Limb (tissue), 2 donors: ENCODE measurements around the gene C18orf32.
"Not testable (repeated sequence)": the region's sequence is repeated elsewhere in the genome, so short reads cannot be mapped to it uniquely, and the experiment has no call there.

ENCODE experiments used
- DNase-seq, 2 donors: peaks; one replicate each; pipeline ENCODE4 v3.0.0-alpha.2; 2016; ENCODE audit errors: extremely low spot score in 2 of 2

C18orf32 gene

DNA sequence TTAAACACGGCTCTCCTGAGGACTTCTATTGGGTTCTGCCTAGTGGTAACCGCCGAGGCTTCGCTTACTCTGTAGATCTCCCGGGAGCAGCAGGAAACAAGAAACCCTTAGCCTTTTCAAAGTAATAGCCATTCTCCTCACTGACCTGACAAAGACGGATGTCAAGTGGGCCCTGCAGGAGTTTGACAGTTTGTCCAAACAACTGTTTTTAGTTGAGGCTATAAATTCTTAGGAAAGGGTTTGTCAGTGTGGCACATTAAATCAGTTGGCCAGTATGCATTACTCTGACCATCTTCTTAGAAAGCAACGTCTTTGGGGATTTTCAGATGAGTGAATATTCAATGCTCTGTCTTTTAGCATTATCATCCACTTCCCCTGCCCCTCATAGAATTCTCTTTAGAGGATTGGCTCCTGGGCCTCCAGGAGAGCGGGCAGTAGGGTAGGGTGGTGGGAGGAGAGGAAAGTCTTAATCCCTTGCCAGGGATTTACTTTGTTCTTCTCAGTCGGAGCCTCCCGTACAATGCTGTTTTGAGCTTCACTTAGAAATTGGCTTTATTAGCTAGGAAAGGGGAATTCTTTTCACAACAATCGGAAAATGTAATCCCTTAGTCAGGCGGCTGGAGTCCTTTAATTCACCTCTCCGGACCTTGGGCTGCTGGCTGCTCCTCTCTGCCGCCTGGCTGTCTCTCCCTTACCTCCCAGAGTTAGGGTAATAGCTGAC is 13.3 kb upstream of the C18orf32 start:
- no peak for DNase-seq

DNA sequence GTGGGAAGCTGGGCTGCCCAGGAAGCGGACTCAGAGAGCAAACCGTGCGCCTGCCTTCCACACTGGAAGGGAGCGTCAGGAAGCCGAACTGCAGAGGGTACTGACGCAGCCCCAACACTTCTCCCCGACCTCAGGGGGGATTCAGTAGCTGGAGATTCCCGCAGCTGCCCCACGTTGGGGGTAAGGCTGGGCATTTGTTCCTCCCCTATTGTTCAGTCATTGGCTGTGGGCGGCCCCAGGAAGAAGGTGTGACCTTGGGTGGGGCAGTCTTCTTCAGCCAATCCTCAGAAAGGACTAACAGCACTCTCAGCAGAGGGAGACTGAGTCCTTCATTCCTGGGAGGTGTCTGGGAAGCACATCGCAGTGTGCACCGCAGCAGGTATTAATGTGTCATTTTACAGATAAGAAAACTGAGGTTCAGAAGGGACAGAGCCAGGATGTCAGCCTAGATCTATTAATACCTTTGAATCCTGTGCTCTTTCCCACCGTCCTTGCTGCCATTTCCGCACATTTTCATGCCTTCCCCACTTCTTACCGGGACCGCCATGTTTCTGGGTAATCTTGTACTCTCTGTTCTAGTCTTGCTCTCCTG is 12.1 kb upstream of the C18orf32 start:
- no peak for DNase-seq

DNA sequence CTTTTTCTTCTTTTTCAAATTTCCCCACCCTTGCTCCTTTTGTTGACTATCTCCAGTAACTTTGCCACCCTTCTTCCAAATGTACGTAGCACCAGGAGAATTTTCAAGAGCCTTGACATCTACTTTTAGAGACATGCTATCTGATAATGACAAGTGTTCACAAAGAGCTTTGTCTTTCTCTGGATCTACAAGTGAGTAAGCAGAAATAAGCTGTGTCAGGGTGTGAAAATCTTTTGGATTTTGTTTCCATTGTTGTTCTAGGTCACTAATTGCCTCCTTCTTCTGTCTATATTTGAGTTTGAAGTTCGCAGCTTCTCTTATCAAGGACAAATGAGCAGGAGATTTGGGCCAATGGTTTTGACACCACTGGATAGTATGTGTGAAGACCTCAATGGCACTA is 8.4 kb upstream of the C18orf32 start:
- DNase-seq: no peak

DNA sequence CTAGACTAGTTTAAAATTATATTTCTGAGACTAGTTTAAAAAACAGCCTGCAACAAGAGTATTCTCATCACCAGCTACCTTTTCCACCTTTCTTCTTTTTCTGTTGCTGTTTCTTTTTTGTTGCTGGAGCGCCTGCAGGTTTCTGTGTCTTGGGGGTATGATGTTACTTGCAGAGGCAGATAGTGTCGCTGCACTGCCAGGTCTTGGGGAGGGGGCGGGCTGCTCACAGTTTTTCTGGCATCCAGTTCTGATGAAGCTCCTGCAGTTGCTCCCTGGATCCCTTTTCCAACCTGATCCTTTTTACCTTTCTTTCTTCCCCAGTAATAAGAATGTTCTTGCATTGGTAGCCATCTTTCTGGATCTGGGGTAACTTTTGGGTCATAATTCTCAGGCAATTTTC is 8.0 kb upstream of the C18orf32 start:
- DNase-seq: no peak

DNA sequence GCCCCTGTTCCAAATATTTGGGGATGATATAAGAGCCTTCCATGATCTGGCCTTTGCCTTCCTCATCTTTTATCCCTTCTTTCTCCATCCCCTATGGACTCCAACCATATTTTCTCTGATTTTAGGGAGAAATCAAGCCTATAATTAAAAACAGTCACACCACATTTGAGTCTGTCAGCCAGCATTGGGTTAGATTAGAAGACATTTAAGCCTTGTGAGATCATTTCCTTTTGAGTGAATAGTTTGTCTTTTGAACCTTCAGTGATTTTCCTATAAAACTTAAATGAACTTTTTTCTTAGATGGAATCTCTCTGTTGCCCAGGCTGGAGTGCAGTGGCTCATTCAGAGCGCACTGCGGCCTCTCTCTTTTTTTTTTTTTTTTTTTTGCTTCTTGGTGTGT is 7.6 kb upstream of the C18orf32 start:
- no peak for DNase-seq

DNA sequence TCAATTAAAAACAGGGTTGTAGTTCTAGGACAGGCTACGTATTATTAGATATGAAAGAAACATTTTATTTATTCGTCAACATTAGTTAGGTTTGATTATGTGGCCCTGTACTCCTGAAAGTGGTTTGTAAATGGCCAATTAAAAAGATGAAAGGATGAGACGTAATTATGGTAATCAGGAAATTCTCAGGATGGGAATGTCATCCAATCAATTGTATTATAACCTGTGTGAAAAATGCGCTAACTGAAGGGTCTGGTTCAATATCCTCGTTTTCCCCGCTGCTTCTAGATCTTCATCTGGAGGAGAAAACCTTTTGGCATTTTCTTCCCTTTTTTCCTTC is 5.6 kb upstream of the C18orf32 start:
- no peak for DNase-seq

DNA sequence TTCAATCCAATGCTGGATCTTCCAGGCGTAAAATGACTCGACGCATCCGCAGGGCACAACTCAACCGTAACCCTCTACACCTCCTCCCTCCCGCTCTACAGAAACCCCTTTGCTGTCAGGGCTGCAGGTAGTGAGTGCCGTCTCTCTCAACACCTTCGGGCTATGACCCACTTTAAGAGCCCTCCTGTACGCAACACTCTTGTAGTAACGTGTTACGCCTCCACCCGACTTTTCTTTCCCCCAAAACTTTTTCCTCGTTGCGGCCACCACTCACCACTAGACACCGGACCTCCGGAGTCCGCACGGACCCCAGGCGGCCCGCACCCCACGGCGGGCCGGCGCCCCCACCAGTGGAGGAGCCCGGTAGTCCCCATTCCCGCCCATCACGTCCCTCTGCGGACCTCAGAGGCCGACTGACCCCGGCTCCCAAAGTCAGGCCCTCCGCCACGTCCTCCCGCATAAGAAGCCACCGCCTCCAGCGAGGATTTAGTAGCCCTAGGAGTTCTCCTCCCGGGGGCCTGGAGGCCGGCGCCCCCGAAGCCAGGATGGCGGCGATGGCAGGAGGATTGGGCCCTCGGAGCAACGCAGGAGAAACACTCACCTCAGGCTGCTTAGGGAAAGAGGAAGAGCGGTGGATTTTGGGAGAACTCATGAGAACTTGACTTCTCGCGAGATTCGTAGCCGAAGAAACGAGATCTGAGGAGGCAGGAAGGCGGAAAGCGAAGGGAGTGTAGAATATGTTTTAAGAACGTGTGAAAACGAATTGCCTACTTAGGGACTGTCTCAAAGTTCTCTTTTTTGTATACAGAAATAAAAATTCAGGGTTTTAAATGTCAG is 5.0 kb upstream of the C18orf32 start, which contains the start of gene RPL17:
RPL17 (minus strand) TSS at position 609 of the 837 bp plus-strand sequence.
- peak; percentile 91 to 99 for DNase-seq

DNA sequence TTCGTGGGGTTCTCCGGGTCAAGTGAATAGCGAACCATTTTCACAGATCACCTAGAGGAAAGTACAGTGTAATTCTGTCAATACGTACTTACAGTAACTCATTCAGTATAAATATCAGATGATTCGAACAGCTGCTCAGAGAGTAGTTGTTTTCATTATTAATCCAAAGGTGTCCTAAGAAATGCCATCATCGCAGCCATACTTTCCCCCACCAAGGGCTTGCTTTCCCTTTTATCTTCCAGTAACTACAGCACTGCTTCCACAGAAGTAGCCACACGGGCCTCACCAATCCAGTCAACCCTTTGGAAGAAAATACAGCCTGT is 4.5 kb upstream of the C18orf32 start:
- no peak for DNase-seq

DNA sequence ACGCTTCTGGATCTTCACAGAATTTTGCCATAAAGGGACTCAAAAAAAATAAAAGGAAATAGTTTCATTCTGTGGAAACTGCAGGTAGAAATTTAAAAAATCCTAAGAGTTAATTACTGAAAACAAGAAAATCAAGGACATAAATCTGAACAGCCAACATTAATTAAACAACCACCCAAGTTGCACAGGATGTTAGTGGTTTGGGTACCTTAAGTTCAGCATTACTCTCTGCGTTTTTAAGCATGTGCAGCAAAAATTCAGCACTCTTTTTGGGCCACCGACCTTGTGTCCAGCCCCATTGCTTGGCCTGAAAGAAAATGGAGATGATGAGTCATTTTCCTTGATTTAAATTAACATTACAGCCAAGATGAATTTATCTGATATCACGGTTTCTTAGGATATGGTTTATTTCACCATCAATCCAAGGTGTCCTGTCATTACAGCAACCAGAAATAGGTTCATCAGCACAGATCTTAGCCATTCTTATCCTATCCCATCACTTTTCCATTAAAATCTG is 3.3 kb upstream of the C18orf32 start:
- DNase-seq: no peak

DNA sequence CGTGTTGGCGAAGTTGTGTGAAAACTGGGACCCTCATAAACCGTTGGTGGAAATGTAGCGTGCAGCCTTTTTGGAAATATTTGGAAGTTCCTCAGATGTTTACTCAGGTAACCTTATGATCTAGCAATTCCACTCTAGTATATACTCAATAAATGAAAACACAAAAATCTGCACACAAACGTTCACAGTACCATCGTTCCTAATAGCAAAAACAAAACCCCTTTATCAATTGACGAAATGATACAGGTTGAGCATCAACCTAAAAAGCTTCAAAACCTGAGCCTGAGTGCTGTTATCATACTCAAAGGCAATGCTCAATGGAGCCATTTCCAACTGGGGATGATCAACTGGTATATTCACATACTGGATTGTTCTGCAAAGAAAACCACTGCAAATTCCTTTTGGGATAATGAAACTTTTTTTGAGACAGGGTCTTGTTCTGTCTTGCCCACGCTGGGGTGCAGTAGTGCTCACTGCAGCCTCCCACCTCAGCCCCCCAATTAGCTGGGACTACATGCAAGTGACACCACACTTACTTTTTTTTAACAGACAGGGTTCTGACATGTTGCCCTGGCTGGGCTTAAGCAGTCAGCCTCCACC is 777 bp upstream of the C18orf32 start:
- DNase-seq: no peak

DNA sequence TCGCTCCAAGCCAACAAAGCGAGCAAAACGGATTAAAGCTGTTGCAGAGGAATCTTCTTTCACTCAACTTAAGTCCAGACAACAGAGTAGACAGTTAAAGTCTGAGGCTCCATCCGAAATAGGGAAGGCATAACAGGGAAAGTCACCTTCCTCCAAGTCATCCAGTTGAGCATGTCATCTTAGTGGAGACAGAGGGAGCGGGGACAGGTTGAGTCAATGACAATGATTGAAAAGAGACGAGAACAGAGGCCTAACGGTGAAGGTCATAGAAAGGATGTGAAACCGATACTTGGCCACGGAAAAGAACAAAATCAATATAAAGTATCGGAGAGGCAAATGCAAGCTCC is 455 bp downstream of the C18orf32 start:
- DNase-seq: no peak

DNA sequence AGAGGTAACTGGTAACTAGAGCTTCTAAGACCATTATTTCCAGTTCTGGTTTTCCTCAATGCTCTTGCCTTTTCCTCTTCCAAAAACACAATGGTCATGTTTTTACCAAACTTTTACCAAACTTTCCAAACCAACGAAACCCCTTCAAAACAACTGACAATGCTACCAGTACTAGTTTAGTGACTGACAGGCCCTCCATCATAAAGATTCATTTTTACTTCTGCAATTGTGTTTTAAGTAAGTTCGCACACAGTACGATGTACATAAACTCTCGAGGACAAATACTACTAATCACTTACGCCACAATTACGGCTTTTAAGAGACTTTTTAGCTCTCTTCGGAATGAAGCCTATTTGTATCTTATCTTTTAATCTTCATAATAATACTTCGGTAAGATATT is 900 bp downstream of the C18orf32 start:
- no peak for DNase-seq

DNA sequence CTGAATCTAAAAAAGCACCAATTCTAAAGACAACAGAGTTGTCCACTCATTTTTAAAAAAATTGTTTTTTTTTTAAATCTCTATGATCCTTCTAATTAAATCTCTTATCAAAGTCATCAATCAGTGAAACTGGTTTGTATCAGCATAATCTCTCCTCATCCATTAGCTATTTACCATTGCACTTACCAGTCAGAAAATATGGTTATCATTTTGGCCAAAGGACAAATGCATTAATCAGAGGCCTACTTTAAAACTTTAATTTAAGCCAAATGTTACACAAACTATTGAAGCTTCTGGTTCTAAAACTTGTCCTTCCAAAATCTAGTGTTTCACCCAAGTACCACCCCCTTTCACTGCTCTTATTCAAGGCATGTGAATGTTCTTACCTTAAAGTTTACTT is 3.8 kb downstream of the C18orf32 start:
- DNase-seq: no peak

DNA sequence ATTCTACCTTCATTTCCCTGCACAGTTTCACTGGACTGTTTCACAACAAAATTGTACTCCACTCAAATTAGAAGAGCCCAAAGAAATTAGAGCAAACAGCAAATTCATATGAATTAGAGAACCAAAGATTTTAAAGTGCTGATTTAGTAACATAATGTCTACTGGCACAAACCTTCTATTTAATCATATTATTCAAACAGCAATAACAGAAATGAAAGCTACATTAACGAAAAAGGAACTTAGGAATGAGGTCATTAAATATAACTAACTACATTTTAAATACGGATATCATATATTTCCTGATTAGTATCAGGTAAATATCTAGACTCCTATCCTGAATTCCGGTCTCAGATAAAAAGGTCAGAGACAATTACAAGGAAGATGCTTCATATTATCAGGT is 5.1 kb downstream of the C18orf32 start:
- no peak for DNase-seq

DNA sequence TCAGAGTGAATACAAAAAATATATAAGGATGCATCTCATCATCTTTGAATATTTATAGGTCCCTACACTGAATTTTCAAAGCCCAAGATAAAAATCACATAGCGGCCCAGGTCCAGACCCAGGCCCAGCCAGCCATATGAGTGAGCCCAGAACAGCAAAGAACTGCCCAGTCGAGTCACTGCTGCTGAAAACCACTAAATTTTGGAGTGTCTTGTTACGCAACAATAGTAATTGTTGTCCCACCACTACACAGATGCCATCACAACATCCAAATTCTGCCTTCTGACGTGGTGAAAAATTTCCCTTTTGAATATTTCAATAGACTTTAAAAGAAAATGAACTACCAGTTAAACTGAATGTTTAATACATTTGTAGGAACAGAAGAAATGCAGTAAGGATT is 5.7 kb downstream of the C18orf32 start:
- no peak for DNase-seq

DNA sequence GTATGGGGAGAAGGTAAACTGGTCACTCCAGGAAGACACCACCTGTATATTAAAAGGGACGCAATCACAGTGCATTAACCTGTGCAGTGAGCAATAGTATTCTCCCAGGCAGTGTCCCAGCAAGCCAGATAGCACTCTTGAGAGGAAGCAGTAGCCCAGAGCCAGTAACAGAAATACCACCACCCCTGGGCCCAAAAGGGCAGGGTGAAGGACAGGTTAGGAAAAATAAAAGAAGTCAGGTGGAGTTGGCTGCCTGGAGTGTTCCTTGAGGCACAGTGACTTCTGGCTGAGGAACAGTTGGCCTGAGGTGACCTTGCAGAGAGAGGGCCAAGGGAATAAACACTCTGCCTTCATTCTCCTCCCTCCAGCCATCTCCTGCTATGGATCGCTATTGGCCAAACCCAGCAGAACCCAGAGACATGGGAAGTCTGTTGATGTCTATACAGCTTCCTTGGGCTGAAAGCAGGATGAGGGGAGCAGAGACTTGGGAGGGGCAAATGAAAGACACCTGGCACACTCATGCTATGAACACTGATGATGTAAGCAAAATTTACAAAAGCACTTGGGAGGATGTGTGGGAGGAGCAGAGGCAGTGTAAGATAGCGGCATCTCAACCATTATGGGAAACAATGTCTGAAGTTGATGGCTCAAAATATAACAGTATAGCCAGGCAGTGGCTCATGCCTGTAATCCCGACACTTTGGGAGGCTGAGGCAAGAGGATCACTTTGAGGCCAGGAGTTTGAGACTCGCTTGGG is 7.5 kb downstream of the C18orf32 start:
- DNase-seq: no peak

DNA sequence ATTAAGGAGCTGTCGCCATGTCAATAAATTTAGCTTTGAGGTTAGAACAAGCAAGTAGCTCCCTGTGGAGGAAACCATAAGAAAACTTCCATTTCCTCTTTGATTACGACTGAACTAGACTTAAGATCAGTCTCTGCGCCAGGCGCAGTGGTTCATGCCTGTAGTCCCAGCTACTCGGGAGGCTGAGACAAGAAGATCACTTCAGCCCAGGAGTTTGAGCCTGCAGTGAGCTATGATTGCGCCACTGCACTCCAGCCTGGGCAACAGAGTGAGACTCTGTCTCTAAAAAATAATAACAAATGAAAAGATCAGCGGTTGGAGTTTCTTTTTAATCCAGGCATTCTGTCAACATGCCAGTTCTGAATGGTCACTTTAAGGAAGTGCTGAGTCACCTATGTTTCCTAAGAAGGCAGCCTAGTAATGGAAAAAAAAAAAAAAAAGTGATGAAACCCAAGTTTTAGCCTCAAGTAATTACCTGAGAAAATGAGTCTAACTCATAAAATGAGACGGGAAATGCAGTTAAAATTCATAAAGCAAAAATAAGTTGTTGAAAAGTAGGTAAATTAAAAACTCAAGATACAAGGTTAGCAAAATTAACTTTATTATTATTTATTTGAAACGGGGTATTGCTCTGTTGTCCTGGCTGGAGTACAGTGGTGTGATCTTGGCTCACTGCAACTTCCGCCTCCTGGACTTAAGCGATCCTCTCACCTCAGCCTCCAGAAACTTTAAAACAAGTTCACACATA is 10.2 kb downstream of the C18orf32 start:
- no peak for DNase-seq

DNA sequence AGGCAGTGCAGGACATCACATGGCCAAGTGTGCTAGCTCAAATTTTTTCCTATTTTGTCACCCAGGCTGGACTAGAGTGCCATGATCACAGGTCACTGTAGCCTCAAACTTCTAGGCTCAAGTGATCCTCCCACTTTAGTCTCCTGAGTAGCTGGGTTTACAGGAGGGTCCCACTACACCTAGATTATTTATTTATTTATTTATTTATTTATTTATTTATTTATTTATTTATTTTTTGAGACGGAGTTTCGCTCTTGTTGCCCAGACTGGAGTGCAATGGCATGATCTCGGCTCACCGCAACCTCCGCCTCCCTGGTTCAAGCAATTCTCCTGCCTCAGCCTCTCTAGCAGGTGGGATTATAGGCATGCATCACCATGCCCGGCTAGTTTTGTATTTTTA is 12.1 kb downstream of the C18orf32 start:
- DNase-seq: not testable (repeated sequence)

DNA sequence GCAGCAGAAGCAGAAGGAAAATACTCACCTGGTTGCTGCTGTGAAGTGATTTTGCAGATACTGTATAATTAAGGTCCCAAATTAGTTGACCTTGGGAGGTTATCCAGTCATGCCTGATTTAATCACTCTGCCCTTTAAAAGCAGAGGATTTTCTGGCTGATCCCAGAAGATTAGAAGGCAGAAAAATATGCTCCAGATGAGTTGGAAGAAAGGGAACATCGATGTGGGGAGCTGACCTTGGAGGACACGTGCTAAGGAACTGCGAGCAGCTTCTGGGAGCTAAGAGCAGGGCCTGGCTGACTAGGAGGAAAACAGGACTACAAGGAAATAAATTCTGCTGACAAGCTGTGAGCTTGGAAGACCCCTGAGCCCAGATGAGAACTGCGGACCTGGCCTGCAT is 13.3 kb downstream of the C18orf32 start:
- no peak for DNase-seq

DNA sequence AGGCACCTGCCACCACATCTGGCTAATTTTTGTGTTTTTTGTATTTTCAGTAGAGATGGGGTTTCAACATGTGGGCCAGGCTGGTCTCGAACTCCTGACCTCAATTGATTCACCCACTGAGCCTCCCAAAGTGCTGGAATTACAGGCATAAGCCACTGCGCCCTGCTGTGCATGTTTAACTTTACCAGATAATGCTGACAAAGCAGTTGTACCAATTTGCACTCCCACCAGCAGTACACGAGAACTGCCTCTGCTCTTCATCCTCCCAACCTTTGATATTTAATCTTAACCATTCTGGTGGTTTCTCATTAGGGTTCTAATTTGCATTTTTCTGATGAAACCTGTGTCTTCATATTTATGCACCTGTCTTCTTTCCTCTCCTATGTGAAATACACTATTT is 14.6 kb downstream of the C18orf32 start:
- no peak for DNase-seq

DNA sequence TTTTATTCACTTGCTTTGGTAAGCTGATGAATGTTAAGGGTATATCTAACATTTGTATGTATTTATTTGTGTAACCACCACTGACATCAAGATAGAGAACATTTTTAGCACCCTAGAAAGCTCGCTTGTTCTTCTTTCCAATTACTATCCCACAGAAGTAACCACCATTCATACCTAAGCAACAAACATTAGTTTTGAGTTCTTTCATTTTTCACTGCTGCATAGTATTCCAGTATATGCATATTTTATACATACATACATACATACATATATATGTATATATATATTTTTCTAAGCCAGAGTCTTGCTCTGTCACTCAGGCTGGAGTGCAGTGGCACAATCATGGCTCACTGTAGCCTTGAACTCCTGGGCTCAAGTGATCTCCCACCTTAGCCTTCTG is 15.5 kb downstream of the C18orf32 start:
- DNase-seq: no peak
